Measurements from ENCODE around the gene PRDM2. TPM values are rescaled to one million over a fixed set of nuclear protein-coding genes. Genes with fewer than 3 reads are reported as not detected.

PRDM2 gene
- total RNA-seq, 1 donor from 2014 or later, result 55.2 TPM

DNA sequence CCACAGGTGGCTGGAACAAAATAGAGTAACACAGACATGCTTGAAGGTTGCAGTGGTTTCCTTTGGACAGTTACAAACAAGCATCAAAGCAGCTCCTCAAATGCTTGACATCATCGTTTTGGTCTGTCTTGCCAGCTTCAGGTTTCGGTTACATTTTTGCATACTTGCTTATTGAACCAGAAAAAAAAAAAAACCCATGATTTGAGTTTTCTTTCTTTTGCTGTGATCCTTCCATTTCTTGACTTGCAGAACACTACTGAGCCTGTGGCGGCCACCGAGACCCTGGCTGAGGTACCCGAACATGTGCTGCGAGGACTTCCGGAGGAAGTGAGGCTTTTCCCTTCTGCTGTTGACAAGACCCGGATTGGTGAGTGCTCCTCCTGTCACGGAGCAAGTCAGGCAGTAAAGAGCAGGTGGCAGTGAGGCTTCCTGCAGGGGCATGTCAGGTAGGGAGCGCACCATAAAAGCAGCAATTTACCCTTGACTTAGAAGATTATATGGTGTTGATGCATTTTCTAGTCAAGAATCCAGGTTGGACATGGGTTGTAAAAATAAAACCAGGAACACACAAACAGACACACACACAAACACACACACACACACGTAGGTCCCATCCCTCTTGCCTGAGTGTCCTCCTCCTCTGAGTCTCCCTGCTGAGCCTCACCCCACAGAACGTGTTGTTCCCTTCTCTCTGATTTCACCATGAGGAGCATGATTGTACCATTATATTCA, 30.9 kb downstream of the PRDM2 start:
- Mint-ChIP-seq H3K4me1 (peaks cover 29% of the 10 kb centered on the region), H3K27me3 (ENCODE audit: low read depth) (no peaks in the 10 kb centered on the region), H3K9me3 (no peaks in the 10 kb centered on the region), H3K4me3 (no peak overlapping the region), H3K27ac (ENCODE audit: unreplicated experiment) (peak overlapping the region; percentile 36), H3K36me3 (ENCODE audit: low read depth) (peaks cover 2% of the 10 kb centered on the region)
- TF ChIP-seq, protein P1, sequence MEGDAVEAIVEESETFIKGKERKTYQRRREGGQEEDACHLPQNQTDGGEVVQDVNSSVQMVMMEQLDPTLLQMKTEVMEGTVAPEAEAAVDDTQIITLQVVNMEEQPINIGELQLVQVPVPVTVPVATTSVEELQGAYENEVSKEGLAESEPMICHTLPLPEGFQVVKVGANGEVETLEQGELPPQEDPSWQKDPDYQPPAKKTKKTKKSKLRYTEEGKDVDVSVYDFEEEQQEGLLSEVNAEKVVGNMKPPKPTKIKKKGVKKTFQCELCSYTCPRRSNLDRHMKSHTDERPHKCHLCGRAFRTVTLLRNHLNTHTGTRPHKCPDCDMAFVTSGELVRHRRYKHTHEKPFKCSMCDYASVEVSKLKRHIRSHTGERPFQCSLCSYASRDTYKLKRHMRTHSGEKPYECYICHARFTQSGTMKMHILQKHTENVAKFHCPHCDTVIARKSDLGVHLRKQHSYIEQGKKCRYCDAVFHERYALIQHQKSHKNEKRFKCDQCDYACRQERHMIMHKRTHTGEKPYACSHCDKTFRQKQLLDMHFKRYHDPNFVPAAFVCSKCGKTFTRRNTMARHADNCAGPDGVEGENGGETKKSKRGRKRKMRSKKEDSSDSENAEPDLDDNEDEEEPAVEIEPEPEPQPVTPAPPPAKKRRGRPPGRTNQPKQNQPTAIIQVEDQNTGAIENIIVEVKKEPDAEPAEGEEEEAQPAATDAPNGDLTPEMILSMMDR (conservative IDR thresholded peaks at IDR 0.05), result no peak
- no peak for DNase-seq (ENCODE audit: low read depth, low spot score)

DNA sequence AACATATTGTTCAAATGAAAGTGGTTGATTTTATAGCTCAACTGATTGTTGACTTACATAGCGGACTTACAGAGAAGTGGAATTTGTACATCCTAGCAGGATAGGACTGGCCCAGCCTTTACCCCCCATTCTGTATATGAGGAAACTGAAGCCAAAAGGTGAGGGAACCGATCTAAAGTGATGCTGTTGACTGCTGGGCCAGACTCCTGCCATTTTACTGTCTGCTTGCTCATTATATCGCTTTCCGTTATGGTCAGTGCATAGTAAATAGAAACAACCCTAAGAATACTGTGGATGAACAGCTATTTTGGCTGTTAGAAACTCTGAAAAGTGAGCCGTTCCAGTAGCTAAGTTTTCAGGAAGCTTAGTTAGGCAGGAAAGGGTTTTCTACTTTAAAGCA, 31.9 kb downstream of the PRDM2 start:
- H3K4me1 Mint-ChIP-seq, result peaks cover 25% of the 10 kb centered on the region
- no peak overlapping the region for H3K4me3 Mint-ChIP-seq
- no peaks in the 10 kb centered on the region for H3K9me3 Mint-ChIP-seq
- H3K27ac Mint-ChIP-seq (ENCODE audit: unreplicated experiment), result no peak overlapping the region
- H3K27me3 Mint-ChIP-seq (ENCODE audit: low read depth), result no peaks in the 10 kb centered on the region
- TF ChIP-seq, protein P1 (conservative IDR thresholded peaks at IDR 0.05), result no peak
- no peak for DNase-seq (ENCODE audit: low read depth, low spot score)
- peaks cover 2% of the 10 kb centered on the region for H3K36me3 Mint-ChIP-seq (ENCODE audit: low read depth)

DNA sequence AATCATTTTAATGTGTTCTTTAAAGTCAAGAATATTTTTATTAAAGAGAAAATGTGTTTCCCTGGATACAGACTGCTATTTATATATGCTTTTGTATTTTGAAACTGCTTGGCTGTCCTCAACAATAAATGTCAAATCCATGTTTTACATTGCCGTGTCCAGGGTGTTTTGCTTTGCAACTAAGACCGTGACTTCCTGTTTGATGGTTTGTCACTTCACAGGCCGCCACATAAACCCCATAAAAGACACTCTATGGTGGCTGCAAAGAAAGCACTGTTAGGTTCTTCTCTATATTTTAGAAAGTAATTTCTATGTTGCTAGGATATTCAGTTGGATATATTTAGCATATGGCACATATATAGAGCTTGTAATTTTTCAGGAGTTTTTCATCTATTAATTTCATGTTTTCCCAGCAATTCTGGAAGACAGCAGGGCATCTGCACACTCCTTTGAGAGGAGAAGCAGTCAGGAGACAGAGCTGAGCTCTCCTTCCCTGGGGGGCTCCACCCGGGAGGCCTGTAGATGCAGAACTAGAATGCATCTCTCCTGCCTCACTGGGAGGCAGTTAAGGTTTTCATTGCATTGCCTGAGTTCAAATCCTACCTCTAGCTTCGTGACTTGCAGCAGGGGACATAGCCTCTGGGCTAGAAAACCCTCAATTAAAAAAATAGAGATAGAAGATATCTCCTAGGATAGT, 33.1 kb downstream of the PRDM2 start:
- Mint-ChIP-seq H3K4me1 (peaks cover 26% of the 10 kb centered on the region), H3K27me3 (ENCODE audit: low read depth) (no peaks in the 10 kb centered on the region), H3K36me3 (ENCODE audit: low read depth) (peaks cover 2% of the 10 kb centered on the region), H3K9me3 (no peaks in the 10 kb centered on the region), H3K27ac (ENCODE audit: unreplicated experiment) (no peak overlapping the region), H3K4me3 (no peak overlapping the region)
- no peak for DNase-seq (ENCODE audit: low read depth, low spot score)
- TF ChIP-seq, protein P1 (conservative IDR thresholded peaks at IDR 0.05), result no peak

DNA sequence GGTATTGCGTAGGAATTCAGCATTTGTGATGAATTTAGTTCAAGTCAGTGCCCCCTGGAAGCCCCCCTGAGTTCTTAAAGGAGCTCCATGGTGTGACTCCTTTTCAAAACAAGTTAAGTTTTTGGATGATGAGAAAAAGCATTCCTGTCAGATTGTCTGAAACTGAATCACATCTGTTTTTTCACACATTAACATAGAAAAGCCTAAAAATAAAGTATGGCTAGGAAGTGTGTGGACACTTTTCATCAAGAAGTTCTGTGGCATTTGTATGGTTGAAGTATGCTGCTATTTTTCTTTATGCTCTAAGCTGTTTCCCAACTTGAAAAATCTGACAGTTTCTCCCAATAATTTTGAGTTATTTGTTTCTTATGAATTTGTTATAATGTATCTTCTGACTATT, 33.7 kb downstream of the PRDM2 start:
- H3K4me1 Mint-ChIP-seq, result peaks cover 20% of the 10 kb centered on the region
- no peaks in the 10 kb centered on the region for H3K27me3 Mint-ChIP-seq (ENCODE audit: low read depth)

DNA sequence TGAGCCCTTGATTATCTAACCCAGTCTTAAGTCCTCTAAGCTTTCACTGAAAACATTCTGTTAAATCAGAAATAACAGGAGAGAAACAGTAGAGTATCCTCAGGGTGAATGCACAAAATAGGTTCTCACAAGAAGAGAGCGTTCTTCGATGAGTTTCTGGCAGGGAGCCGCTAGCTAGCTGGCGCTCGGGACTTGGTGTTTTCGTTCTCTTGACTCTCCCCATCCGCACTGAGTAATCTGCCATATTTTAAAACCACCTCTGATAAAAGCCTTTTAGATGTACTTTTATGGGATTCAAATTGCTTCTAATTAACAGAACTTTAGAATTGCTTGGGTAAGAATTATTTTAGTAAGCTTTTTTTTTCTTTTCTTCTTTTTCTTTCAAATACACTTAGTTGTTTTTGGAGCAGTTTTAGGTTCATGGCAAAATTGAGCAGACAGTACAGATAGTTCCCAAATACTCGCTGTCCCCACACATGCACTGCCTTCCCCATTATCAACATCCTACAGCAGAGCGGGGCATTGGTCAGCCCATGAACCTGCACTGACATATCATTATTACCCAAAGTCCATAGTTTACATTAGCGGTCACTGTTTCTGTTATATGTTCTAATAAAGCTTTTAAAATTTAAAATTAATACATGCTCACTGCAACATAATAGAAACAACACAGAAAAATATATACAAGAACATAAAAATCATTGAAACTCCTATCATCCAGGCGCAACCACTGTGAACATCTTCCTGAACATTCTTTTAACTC, 35.4 kb downstream of the PRDM2 start:
- Mint-ChIP-seq H3K9me3 (no peaks in the 10 kb centered on the region), H3K36me3 (ENCODE audit: low read depth) (peaks cover 2% of the 10 kb centered on the region), H3K4me3 (no peak overlapping the region), H3K27me3 (ENCODE audit: low read depth) (no peaks in the 10 kb centered on the region), H3K4me1 (peaks cover 6% of the 10 kb centered on the region), H3K27ac (ENCODE audit: unreplicated experiment) (no peak overlapping the region)
- DNase-seq (ENCODE audit: low read depth, low spot score), result no peak
- TF ChIP-seq, protein P1 (conservative IDR thresholded peaks at IDR 0.05), result no peak

More for the DNA sequence above, 33.7 kb downstream of the PRDM2 start:
- no peak for DNase-seq (ENCODE audit: low read depth, low spot score)
- peak overlapping the region; percentile 32 for H3K27ac Mint-ChIP-seq (ENCODE audit: unreplicated experiment)
- H3K9me3 Mint-ChIP-seq, result no peaks in the 10 kb centered on the region
- peaks cover 2% of the 10 kb centered on the region for H3K36me3 Mint-ChIP-seq (ENCODE audit: low read depth)
- H3K4me3 Mint-ChIP-seq, result no peak overlapping the region
- TF ChIP-seq, protein P1 (conservative IDR thresholded peaks at IDR 0.05), result no peak

Measured in neural crest cell (in vitro differentiated cells).